Panc1 (cell line): ENCODE results near the gene SOWAHC. TPM values are rescaled to one million over a fixed set of nuclear protein-coding genes. Genes with fewer than 3 reads are reported as not detected.

ENCODE experiments used
- ATAC-seq: fragments of 200-7000 bp; cut with Tn5 transposase; 2 replicates; pipeline ENCODE4 v1.9.1; 2020; ENCODE audit warnings: mild to moderate bottlenecking, moderate library complexity
- BruUV-seq: library from RNA; stranded (reverse); fragments of 400-500 nt; replicated peaks from 2 replicates; lab custom pipeline; 2021; lab: Mats Ljungman, UMichigan
- CTCF ChIA-PET: fragments of 300-600 bp; sonication (Branson Sonifier 250); formaldehyde crosslinking; loops from one replicate; lab custom pipeline; 2022; ENCODE audit warnings: antibody characterized with exemption; lab: Charles Lee
- POLR2A ChIA-PET: fragments of 300-600 bp; sonication (Branson Sonifier 250); formaldehyde crosslinking; loops from one replicate; lab custom pipeline; 2022; ENCODE audit warnings: antibody characterized with exemption; lab: Charles Lee
- DNase-seq: peaks from one replicate; pipeline ENCODE4 v3.0.0-alpha.2; 2010; ENCODE audit warnings: low read depth, low spot score
- H3K27ac ChIP-seq: 2 replicates; pipeline ENCODE4 v1.5.1; 2011; ENCODE audit warnings: mild to moderate bottlenecking, low read length, inconsistent platforms
- H3K27me3 ChIP-seq: fragments of 200-500 bp; sonication (Bioruptor generic); 2 replicates; pipeline ENCODE4 v1.6.0; 2014; ENCODE audit warnings: low read length, inconsistent platforms; ENCODE audit not compliant: control insufficient read depth, insufficient read depth
- H3K36me3 ChIP-seq: fragments of 200-500 bp; sonication (Bioruptor generic); 2 replicates; pipeline ENCODE4 v1.5.1; 2014; ENCODE audit warnings: inconsistent platforms, mild to moderate bottlenecking, low read length, moderate library complexity; ENCODE audit not compliant: control insufficient read depth, insufficient read depth
- H3K4me1 ChIP-seq: 2 replicates; pipeline ENCODE4 v1.5.1; 2011; ENCODE audit warnings: inconsistent platforms, mild to moderate bottlenecking, low read length, moderate library complexity; ENCODE audit not compliant: control insufficient read depth, insufficient read depth
- H3K4me3 ChIP-seq, 2 experiments: 2 replicates each; pipeline ENCODE4 v1.5.1; 2011 to 2012; ENCODE audit warnings: low read depth in 2 of 2, low read length in 2 of 2, mild to moderate bottlenecking in 2 of 2, inconsistent platforms in 1 of 2, moderate library complexity in 1 of 2
- H3K9me3 ChIP-seq: fragments of 200-500 bp; sonication (Bioruptor generic); 2 replicates; pipeline ENCODE4 v1.5.1; 2014; ENCODE audit warnings: low read depth, mild to moderate bottlenecking, inconsistent platforms, low read length, moderate library complexity; ENCODE audit not compliant: control insufficient read depth, insufficient read depth
- CTCF ChIP-seq: fragments of 450-650 bp; IDR thresholded peaks from 2 replicates; pipeline ENCODE4 v1.5.1; 2017; ENCODE audit warnings: mild to moderate bottlenecking
- POLR2AphosphoS5 ChIP-seq: IDR thresholded peaks from 2 replicates; pipeline ENCODE4 v1.6.1; 2012; ENCODE audit warnings: mild to moderate bottlenecking, low read depth, low read length, moderate library complexity
- REST ChIP-seq, 2 experiments: IDR thresholded peaks; 2 replicates each; pipeline ENCODE4 v1.6.1; 2011 to 2012; ENCODE audit warnings: low read depth in 2 of 2, control low read depth in 1 of 2, low read length in 1 of 2, mild to moderate bottlenecking in 1 of 2, moderate library complexity in 1 of 2; ENCODE audit not compliant: insufficient read depth in 1 of 2
- SIN3A ChIP-seq: IDR thresholded peaks from 2 replicates; pipeline ENCODE4 v1.6.1; 2012; ENCODE audit warnings: low read depth, mild to moderate bottlenecking, low read length, moderate library complexity, borderline replicate concordance; ENCODE audit not compliant: insufficient read depth
- TCF7L2 ChIP-seq: IDR thresholded peaks from 2 replicates; pipeline ENCODE4 v1.6.1; 2011; ENCODE audit warnings: mild to moderate bottlenecking, low read depth, low read length, inconsistent platforms
- in situ Hi-C: cut with HindIII; loops from 2 replicates; pipeline ENCODE4 v1.10.0; 2016; ENCODE audit warnings: low sequenced_read_pairs, low pct_unique_long_range_greater_than_20kb
- intact Hi-C: fragments of 100-400 bp; cut with micrococcal nuclease; formaldehyde crosslinking; loops from one replicate; pipeline ENCODE4 v1.10.0; 2022; ENCODE audit not compliant: unreplicated experiment
- total RNA-seq: library from RNA; stranded (reverse); gene quantifications from one replicate; pipeline ENCODE4 v1.2.1, GENCODE V29; 2021; ENCODE audit not compliant: unreplicated experiment

The SOWAHC gene
- total RNA-seq, 1 experiment from 2014 or later = 23.4 TPM

- H3K4me1 ChIP-seq = no peaks in the 10 kb centered on the region
- H3K9me3 ChIP-seq = no peaks in the 10 kb centered on the region
- ChIA-PET POLR2A (no interaction called here), CTCF (no interaction called here)
- ATAC-seq (no peak), DNase-seq (no peak)
- H3K27ac ChIP-seq = no peak overlapping the region
- no peaks in the 10 kb centered on the region; the same call in 1 of the 2 replicates for H3K27me3 ChIP-seq
- in situ Hi-C loops (no loop called here), intact Hi-C loops (loop anchor here (5.0 kb wide), 1 partner anchor 42 kb away; no protein-coding TSS in a partner anchor)
- no peak overlapping the region for H3K4me3 ChIP-seq
- TF ChIP-seq POLR2AphosphoS5 (no peak), SIN3A (no peak), CTCF (no peak), REST (IDR thresholded peaks at IDR 0.05; ENCODE audit: insufficient read depth in 1 of 2, low read depth in 2 of 2, low read length in 1 of 2) (no peak), TCF7L2 (no peak)
- H3K36me3 ChIP-seq = no peaks in the 10 kb centered on the region
- BruUV-seq = no TSS peak
Observed at GRCh38 chr2:109659396-109660045, 45.4 kb downstream of the SOWAHC start.

GRCh38 chr2:109660046-109660860, 46.1 kb downstream of the SOWAHC start:
- TF ChIP-seq CTCF (no peak), REST (IDR thresholded peaks at IDR 0.05; ENCODE audit: insufficient read depth in 1 of 2, low read depth in 2 of 2, low read length in 1 of 2) (no peak), SIN3A (no peak), POLR2AphosphoS5 (no peak), TCF7L2 (no peak)
- DNase-seq (no peak), ATAC-seq (no peak)
- CTCF ChIA-PET = interaction anchor here (0.5 kb wide), 1 partner anchor 136 kb away, joined by 5 read pairs; no protein-coding TSS in a partner anchor
- POLR2A ChIA-PET = interaction anchor here (0.9 kb wide), 1 partner anchor 118 kb away, joined by 4 read pairs; no protein-coding TSS in a partner anchor
- no peaks in the 10 kb centered on the region; the same call in 1 of the 2 replicates for H3K27me3 ChIP-seq
- H3K36me3 ChIP-seq = no peaks in the 10 kb centered on the region
- no peaks in the 10 kb centered on the region for H3K4me1 ChIP-seq
- intact Hi-C loops = loop anchor here (5.0 kb wide), 1 partner anchor 43 kb away; no protein-coding TSS in a partner anchor
- H3K9me3 ChIP-seq = no peaks in the 10 kb centered on the region
- H3K27ac ChIP-seq = no peak overlapping the region
- no peak overlapping the region for H3K4me3 ChIP-seq
- in situ Hi-C loops = no loop called here
- no TSS peak for BruUV-seq
